ENCODE measurements around the gene SLC34A3. TPM values are rescaled to one million over a fixed set of nuclear protein-coding genes. Genes with fewer than 3 reads are reported as not detected.
A peak's percentile ranks its signal among the peaks of the same experiment; 100 is the strongest.

The SLC34A3 gene
- total and polyA plus RNA-seq, 3 experiments from 2014 or later = not detected

DNA sequence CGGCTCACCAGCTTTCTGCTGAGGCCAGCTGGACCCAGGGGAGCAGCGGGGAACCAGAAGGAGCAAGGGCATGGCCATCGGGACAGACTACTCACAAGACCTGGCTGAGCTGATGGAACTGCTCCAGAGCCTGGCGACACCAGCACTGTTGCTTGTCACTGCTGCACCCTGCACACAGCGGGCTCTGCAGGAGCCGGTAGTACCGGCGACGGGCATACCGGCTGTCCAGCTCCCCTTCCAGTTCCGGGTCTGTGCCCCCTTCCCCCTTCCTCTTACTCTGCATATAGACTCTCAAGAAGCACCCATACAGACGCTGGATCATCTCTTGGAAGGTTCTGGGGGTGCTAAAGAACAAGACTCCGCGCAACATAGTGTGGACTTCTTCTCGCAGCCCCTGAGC, 43.3 kb upstream of the SLC34A3 start:
- Mint-ChIP-seq H3K4me3 (peak overlapping the region; percentile 89 to 98 (median 92)), H3K27me3 (no peaks in the 10 kb centered on the region), H3K27ac (peak overlapping the region; percentile 26 to 95 (median 88)), H3K36me3 (peaks cover 0 to 68% (median 8%) of the 10 kb centered on the region in 3 donors), H3K4me1 (peaks cover 28 to 56% (median 28%) of the 10 kb centered on the region in 3 donors), H3K9me3 (no peaks in the 10 kb centered on the region)
- ChIA-PET POLR2A (interaction anchor here (0.6 to 2.3 kb wide), 5 partner anchors 14 to 823 kb away, joined by 3 to 20 read pairs (median 3); partner anchors contain the start of gene TPRN), CTCF (interaction anchor here (1.8 kb wide), 1 partner anchor 92 kb away, joined by 9 read pairs; no protein-coding TSS in a partner anchor)
- H3K4me1 ChIP-seq (ENCODE audit: insufficient read depth, low read length) = peaks cover 33% of the 10 kb centered on the region
- peak overlapping the region; percentile 91 for H3K4me3 ChIP-seq (ENCODE audit: low read length)
- H3K27me3 ChIP-seq (ENCODE audit: insufficient read depth, low read length, poor library complexity, severe bottlenecking) = no peaks in the 10 kb centered on the region
- H3K9me3 ChIP-seq (ENCODE audit: low read length) = no peaks in the 10 kb centered on the region
- H3K36me3 ChIP-seq (ENCODE audit: insufficient read depth, low read length) = peaks cover 12% of the 10 kb centered on the region
- no peak for DNase-seq
- peak overlapping the region; percentile 94 for H3K27ac ChIP-seq (ENCODE audit: low read depth, low read length)

DNA sequence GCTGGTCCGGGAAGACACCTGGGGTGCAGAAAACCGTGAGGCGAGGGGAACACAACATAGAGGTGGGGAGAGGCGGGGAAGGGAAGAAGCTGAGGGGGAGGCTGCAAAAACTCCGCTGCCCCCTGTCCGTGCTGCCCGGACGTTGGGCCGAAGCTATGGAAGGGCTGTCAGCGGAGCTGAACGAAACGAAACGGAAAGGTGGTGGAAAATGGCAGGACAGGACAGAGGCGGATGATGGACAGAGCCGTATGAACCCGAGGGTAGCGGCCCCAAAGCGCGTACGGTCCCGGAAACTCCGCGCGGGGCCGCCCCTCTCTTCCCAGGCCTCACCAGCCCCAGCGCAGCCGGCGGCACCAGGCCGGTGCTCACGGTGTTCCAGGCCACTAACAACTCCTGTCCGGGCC, 42.6 kb upstream of the SLC34A3 start:
- Histone ChIP-seq H3K4me1 (ENCODE audit: insufficient read depth, low read length) (peaks cover 33% of the 10 kb centered on the region), H3K9me3 (ENCODE audit: low read length) (no peaks in the 10 kb centered on the region), H3K36me3 (ENCODE audit: insufficient read depth, low read length) (peaks cover 8% of the 10 kb centered on the region), H3K27ac (ENCODE audit: low read depth, low read length) (peak overlapping the region; percentile 94), H3K4me3 (ENCODE audit: low read length) (peak overlapping the region; percentile 91), H3K27me3 (ENCODE audit: insufficient read depth, low read length, poor library complexity, severe bottlenecking) (no peaks in the 10 kb centered on the region)
- no peak for DNase-seq
- Mint-ChIP-seq H3K27me3 (no peaks in the 10 kb centered on the region), H3K27ac (peak overlapping the region; percentile 85 to 95 (median 93)), H3K4me3 (peak overlapping the region; percentile 89 to 98 (median 92)), H3K36me3 (peaks cover 0 to 61% (median 6%) of the 10 kb centered on the region in 3 donors), H3K9me3 (no peaks in the 10 kb centered on the region), H3K4me1 (peaks cover 28 to 56% (median 28%) of the 10 kb centered on the region in 3 donors)
- POLR2A ChIA-PET = interaction anchor here (0.6 to 2.3 kb wide), 8 partner anchors 13 to 824 kb away, joined by 3 to 20 read pairs (median 4); partner anchors contain the start of genes RNF208 and TPRN
- CTCF ChIA-PET = interaction anchor here (1.3 to 3.1 kb wide), 6 partner anchors 12 to 92 kb away, joined by 3 to 23 read pairs (median 6); partner anchors contain the start of genes CYSRT1, RNF224, TPRN and TUBB4B

DNA sequence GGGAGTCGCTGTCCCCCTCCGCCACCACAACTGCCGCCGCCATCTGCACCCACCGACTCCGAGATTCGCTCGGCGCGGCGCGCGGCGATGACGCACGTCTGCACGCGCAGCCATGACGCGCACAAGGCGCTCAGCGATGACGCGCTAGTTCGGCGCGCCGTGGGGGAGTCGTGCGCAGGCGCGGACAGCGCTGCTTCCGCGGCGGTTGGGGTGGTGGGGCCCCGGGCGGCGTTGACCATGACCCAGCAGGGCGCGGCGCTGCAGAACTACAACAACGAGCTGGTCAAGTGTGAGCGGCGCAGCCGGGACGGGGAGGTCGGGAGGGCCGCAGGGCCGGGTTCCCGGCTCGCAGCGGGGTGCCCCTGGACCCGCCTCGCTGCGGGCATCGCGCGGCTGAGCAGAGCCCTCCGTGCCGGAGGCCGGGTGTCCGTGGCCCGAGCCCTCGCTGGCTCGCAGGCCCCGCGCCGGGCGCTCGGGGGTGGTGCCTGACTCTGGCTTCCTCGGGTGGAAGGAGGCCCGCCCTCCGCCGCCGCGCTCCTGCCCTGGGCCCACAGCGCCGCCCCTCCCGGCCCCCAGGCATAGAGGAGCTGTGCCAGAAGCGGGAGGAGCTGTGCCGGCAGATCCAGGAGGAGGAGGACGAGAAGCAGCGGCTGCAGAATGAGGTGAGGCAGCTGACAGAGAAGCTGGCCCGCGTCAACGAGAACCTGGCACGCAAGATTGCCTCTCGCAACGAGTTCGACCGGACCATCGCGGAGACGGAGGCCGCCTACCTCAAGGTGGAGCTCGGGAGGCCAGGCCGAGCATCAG, 42.0 kb upstream of the SLC34A3 start, which contains the start of the genes ANAPC2 and SSNA1:
Gene ANAPC2, minus strand, starts transcription at position 71 of the 807 bp plus-strand sequence. Its CDS starts 28 bp downstream, at position 43.
Gene SSNA1, plus strand, starts transcription at position 187 of the 807 bp plus-strand sequence. Its CDS starts 51 bp downstream, at position 238.
- peak; percentile 89 to 94 (median 90) for DNase-seq
- Histone ChIP-seq H3K27me3 (ENCODE audit: insufficient read depth, low read length, poor library complexity, severe bottlenecking) (no peaks in the 10 kb centered on the region), H3K27ac (ENCODE audit: low read depth, low read length) (peak within 1 kb of the TSS; percentile 94), H3K9me3 (ENCODE audit: low read length) (no peaks in the 10 kb centered on the region), H3K36me3 (ENCODE audit: insufficient read depth, low read length) (peaks cover 4% of the 10 kb centered on the region), H3K4me3 (ENCODE audit: low read length) (peak within 1 kb of the TSS; percentile 91), H3K4me1 (ENCODE audit: insufficient read depth, low read length) (peaks cover 33% of the 10 kb centered on the region)
- peak within 1 kb of the TSS; percentile 90 to 98 (median 92) for H3K4me3 Mint-ChIP-seq
- H3K27ac Mint-ChIP-seq = peak within 1 kb of the TSS; percentile 85 to 99 (median 96)
- H3K4me1 Mint-ChIP-seq = peaks cover 28 to 56% (median 28%) of the 10 kb centered on the region in 3 donors
- peaks cover 0 to 55% (median 6%) of the 10 kb centered on the region in 3 donors for H3K36me3 Mint-ChIP-seq
- ChIA-PET CTCF (interaction anchor here (0.7 to 3.1 kb wide), 15 partner anchors 9 to 383 kb away, joined by 3 to 23 read pairs (median 5); partner anchors contain the start of genes CYSRT1, RNF224, TPRN and TUBB4B), POLR2A (interaction anchor here (0.6 to 2.3 kb wide), 15 partner anchors 8 to 705 kb away, joined by 3 to 20 read pairs (median 4); partner anchors contain the start of genes DPP7, NDOR1, RNF208 and TMEM203)
- no peaks in the 10 kb centered on the region for H3K27me3 Mint-ChIP-seq
- no peaks in the 10 kb centered on the region for H3K9me3 Mint-ChIP-seq

DNA sequence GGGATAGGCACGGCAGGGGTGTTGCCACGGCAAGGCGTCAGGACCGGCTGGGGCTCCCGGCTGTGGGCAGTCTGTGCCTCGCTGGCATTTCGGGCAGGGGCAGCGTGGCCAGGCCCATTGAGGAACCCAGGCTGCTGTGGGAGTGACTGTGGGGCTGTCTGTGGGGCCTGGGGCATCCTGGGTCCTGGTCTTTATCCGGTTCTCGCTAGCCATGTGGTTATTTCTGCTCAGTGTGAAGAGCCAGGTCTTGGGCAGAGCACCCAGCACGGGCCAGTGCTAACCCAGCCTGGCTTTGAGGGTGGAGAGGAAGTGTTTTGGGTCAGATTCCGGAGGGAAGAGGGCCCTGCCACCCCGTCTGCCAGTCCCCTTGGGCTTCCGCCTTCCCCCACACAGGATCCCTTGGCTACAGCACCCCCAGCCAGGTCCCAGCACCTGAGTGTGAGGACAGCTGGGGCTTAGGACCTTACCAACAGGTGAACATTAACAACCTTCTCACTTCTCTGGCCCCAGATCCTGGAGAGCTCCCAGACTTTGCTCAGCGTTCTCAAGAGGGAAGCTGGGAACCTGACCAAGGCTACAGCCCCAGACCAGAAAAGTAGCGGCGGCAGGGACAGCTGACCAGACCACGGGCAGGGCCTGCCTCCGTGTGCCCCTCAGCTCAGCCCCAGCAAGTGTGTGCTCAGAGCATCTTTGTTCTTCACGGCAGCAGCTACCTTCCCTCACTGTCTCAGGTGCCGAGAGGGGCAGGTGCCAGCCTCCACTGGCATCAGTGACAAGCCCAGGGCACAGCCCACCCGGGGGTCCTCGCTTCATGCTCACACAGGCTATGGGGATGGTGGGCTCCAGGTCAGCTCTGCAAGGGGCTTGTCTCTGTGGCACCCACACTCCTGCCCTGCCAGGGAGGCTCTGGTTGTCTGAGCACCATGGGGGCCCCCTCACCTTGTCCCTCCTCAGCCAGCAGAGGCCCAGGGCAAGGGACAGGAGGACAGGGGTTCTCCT, 41.1 kb upstream of the SLC34A3 start:
- no peaks in the 10 kb centered on the region for H3K27me3 Mint-ChIP-seq

DNA sequence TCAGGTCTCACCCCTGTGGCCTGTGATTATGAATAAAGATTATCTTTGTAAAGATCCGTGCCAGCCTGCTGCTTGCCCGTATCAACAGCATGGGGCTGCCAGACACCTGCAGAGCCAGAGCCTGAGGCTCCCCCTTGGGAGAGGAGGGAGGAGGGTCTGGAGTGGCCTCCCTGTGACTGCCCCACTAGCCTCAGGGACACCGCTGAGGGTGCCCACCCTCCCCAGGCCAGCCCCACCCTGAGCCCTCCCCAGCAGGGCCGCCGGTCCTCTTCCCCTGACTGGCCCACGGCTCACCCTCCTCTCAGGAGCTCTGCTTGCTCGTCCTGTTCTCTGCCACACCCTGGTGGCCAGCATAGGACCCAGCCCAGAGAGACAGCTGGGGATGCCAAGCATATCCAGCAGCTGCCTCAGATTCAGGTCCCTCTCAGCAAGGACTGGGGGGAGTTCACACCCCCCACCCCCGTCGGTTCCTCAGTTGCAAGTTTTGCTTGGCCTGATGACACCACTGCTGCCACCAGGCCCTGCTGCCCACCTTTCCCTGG, 40.3 kb upstream of the SLC34A3 start:
- CTCF ChIA-PET = interaction anchor here (1.9 to 3.1 kb wide), 4 partner anchors 8 to 46 kb away, joined by 7 to 23 read pairs (median 11); partner anchors contain the start of genes CYSRT1, RNF224 and TPRN
- H3K4me3 Mint-ChIP-seq = peak overlapping the region; percentile 32 to 90 (median 71)
- POLR2A ChIA-PET = interaction anchor here (1.3 kb wide), 1 partner anchor 707 kb away, joined by 3 read pairs; no protein-coding TSS in a partner anchor
- H3K36me3 ChIP-seq (ENCODE audit: insufficient read depth, low read length) = peaks cover 4% of the 10 kb centered on the region
- no peak for DNase-seq
- peaks cover 24 to 47% (median 26%) of the 10 kb centered on the region in 3 donors for H3K4me1 Mint-ChIP-seq
- no peak overlapping the region for H3K27ac ChIP-seq (ENCODE audit: low read depth, low read length)
- H3K9me3 Mint-ChIP-seq = no peaks in the 10 kb centered on the region
- no peaks in the 10 kb centered on the region for H3K9me3 ChIP-seq (ENCODE audit: low read length)
- H3K4me3 ChIP-seq (ENCODE audit: low read length) = no peak overlapping the region
- peaks cover 0 to 40% (median 2%) of the 10 kb centered on the region in 3 donors for H3K36me3 Mint-ChIP-seq
- H3K27ac Mint-ChIP-seq = peak overlapping the region in 5 of 8 donors; percentile 70 to 85 (median 80)
- H3K27me3 ChIP-seq (ENCODE audit: insufficient read depth, low read length, poor library complexity, severe bottlenecking) = no peaks in the 10 kb centered on the region
- peaks cover 33% of the 10 kb centered on the region for H3K4me1 ChIP-seq (ENCODE audit: insufficient read depth, low read length)
- no peaks in the 10 kb centered on the region for H3K27me3 Mint-ChIP-seq

More for the DNA sequence above, 41.1 kb upstream of the SLC34A3 start:
- Mint-ChIP-seq H3K36me3 (peaks cover 0 to 46% (median 2%) of the 10 kb centered on the region in 3 donors), H3K27ac (peak overlapping the region; percentile 85 to 99 (median 96)), H3K4me1 (peaks cover 24 to 50% (median 26%) of the 10 kb centered on the region in 3 donors), H3K9me3 (no peaks in the 10 kb centered on the region), H3K4me3 (peak overlapping the region; percentile 90 to 98 (median 92))
- peak overlapping the region; percentile 94 for H3K27ac ChIP-seq (ENCODE audit: low read depth, low read length)
- CTCF ChIA-PET = interaction anchor here (0.7 to 3.1 kb wide), 15 partner anchors 8 to 384 kb away, joined by 3 to 23 read pairs (median 5); partner anchors contain the start of genes CYSRT1, RNF224, TPRN and TUBB4B
- H3K36me3 ChIP-seq (ENCODE audit: insufficient read depth, low read length) = peaks cover 4% of the 10 kb centered on the region
- no peak for DNase-seq
- POLR2A ChIA-PET = interaction anchor here (0.6 to 2.3 kb wide), 13 partner anchors 9 to 706 kb away, joined by 3 to 20 read pairs (median 4); partner anchors contain the start of genes DPP7, NDOR1, RNF208 and TMEM203
- H3K27me3 ChIP-seq (ENCODE audit: insufficient read depth, low read length, poor library complexity, severe bottlenecking) = no peaks in the 10 kb centered on the region
- H3K9me3 ChIP-seq (ENCODE audit: low read length) = no peaks in the 10 kb centered on the region
- peak overlapping the region; percentile 91 for H3K4me3 ChIP-seq (ENCODE audit: low read length)
- peaks cover 33% of the 10 kb centered on the region for H3K4me1 ChIP-seq (ENCODE audit: insufficient read depth, low read length)

DNA sequence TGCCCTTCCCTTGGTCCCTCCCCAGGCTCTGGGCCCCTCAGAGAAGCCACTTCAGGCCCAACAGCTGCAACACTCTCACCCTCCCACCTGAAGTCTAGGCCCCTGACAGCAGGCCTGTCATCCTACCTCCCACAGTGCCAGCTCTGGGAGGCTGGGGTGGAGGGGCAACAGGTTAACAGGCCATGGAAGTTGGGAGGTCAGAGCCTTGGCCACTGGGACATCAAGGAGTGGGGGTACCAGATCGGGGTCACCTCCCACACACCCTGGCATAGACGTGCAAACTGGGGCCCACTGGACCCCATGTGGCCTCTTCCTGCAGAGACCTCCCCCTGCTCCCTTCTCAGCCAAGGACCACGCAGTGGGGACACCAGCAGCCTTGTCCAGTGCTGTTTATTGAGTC, 39.5 kb upstream of the SLC34A3 start:
- Histone ChIP-seq H3K9me3 (ENCODE audit: low read length) (no peaks in the 10 kb centered on the region), H3K27me3 (ENCODE audit: insufficient read depth, low read length, poor library complexity, severe bottlenecking) (no peaks in the 10 kb centered on the region), H3K4me3 (ENCODE audit: low read length) (no peak overlapping the region), H3K36me3 (ENCODE audit: insufficient read depth, low read length) (peaks cover 4% of the 10 kb centered on the region), H3K27ac (ENCODE audit: low read depth, low read length) (no peak overlapping the region), H3K4me1 (ENCODE audit: insufficient read depth, low read length) (peaks cover 29% of the 10 kb centered on the region)
- Mint-ChIP-seq H3K27ac (peak overlapping the region in 3 of 8 donors; percentile 77 to 85 (median 80)), H3K4me1 (peaks cover 24 to 40% (median 24%) of the 10 kb centered on the region in 3 donors), H3K4me3 (peak overlapping the region in 3 of 7 donors; percentile 37 to 81 (median 72)), H3K36me3 (peaks cover 0 to 34% (median 2%) of the 10 kb centered on the region in 3 donors), H3K27me3 (no peaks in the 10 kb centered on the region), H3K9me3 (no peaks in the 10 kb centered on the region)
- no peak for DNase-seq
- POLR2A ChIA-PET = interaction anchor here (0.6 kb wide), 2 partner anchors 35 to 1100 kb away, joined by 3 to 4 read pairs; no protein-coding TSS in a partner anchor
- CTCF ChIA-PET = interaction anchor here (2.0 kb wide), 1 partner anchor 95 kb away, joined by 5 read pairs; no protein-coding TSS in a partner anchor
